HG03469 (cell line): Measurements from ENCODE around the gene RAB39A.
"Not testable (repeated sequence)": the region's sequence is repeated elsewhere in the genome, so short reads cannot be mapped to it uniquely, and the experiment has no call there.

Source experiments
- ATAC-seq: cut with Tn5 transposase; IDR thresholded peaks from one replicate; pipeline ENCODE4 v1.9.1; 2021; ENCODE audit warnings: mild to moderate bottlenecking, moderate library complexity, moderate number of reproducible peaks; ENCODE audit not compliant: unreplicated experiment

Gene RAB39A, protein sequence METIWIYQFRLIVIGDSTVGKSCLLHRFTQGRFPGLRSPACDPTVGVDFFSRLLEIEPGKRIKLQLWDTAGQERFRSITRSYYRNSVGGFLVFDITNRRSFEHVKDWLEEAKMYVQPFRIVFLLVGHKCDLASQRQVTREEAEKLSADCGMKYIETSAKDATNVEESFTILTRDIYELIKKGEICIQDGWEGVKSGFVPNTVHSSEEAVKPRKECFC

GRCh38 chr11:107928046-107928766 is at the start of gene RAB39A:
Gene RAB39A, plus strand, starts transcription at chr11:107928448. Its CDS starts 121 bp downstream, at chr11:107928569.
- peak; percentile 89 for ATAC-seq

DNA sequence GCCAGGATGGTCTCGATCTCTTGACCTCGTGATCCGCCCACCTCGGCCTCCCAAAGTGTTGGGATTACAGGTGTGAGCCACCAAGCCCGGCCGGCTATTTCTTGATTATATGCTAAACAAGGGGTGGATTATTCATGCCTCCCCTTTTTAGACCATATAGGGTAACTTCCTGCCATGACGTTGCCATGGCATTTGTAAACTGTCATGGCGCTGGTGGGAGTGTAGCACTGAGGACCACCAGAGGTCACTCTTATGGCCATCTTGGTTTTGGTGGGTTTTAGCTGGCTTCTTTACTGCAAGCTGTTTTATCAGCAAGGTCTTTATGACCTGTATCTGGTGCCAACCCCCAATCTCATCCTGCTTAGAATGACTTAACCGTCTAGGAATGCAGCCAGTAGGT is 46.8 kb upstream of the RAB39A start:
- not testable (repeated sequence) for ATAC-seq

DNA sequence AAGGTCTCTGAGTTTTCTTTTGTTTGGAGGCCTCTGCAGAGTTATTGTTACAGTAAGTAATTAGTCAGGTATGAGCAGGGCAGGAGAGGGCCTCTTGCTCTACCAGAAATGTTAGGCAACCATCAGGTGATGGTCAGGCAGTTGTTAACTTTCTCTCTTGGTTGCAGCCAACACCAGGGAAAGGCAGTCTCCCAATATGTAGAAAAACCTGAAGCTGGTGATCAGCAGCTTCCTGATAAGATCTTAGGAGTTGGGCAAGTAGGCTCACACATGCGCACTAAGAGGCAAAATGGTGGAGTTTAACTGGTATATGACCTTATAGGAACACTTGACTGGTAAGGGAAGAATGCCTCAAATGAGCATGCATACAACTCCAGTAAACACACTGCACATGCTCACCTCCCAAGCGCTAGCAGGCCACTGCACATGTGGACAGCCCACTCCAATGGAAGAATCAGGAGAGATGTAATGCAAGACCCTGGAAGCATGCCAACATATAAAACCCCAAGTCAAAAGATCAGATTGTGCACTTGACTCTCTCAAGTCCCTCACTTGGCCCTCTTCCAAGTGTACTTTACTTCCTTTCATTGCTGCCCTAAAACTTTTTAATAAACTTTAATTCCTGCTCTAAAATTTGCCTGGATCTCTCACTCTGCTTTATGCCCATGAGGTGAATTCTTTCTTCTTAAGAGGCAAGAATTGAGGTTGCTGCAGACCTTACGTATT is 46.0 kb upstream of the RAB39A start:
- ATAC-seq: no peak

DNA sequence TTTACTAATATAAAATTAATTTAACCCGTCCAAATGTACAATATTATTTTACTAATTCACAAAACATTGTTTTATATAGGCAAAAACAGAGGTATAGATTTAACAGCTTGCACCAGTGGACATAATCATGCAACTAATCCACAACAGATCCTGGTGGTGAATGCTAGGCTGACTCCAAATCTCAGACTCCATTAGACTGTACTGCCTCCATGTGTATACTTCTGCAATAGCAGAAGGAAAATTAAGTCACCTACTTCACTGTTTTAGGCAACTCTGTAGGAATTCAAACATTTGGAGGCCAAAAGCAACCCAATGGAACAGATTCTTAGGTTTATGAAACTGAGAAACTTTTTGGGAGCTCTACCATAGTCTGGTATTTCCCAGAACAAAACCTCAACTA is 30.0 kb upstream of the RAB39A start:
- peak; percentile 86 for ATAC-seq

DNA sequence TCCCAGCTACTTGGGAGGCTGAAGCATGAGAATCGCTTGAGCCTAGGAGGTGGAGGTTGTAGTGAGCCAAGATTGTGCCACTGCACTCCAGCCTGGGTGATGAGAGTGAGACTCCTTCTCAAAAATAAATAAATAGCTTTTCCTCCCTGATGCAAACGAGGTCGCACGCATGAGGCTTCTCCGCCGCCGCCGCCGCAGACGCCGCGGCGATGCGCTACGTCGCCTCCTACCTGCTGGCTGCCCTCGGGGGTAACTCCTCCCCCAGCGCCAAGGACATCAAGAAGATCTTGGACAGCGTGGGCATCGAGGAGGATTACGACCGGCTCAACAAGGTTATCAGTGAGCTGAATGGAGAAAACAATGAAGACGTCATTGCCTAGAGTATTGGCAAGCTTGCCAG is 20.0 kb upstream of the RAB39A start:
- no peak for ATAC-seq

DNA sequence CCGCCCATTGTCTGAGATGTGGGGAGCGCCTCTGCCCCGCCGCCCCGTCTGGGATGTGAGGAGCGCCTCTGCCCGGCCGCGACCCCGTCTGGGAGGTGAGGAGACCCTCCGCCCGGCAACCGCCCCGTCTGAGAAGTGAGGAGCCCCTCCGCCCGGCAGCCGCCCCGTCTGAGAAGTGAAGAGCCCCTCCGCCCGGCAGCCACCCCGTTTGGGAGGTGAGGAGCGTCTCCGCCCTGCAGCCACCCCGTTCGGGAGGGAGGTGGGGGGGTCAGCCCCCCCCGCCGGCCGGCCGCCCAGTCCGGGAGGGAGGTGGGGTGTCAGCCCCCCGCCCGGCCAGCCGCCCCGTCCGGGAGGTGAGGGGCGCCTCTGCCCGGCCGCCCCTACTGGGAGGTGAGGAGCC is 15.8 kb upstream of the RAB39A start:
- not testable (repeated sequence) for ATAC-seq

GRCh38 chr11:107915229-107915628 is 13.0 kb upstream of the RAB39A start:
- ATAC-seq: no peak

- no peak for ATAC-seq
Measured at GRCh38 chr11:107916671-107917241, 11.5 kb upstream of the RAB39A start.

- no peak for ATAC-seq
Measured at GRCh38 chr11:107921997-107922396, 6.3 kb upstream of the RAB39A start.

DNA sequence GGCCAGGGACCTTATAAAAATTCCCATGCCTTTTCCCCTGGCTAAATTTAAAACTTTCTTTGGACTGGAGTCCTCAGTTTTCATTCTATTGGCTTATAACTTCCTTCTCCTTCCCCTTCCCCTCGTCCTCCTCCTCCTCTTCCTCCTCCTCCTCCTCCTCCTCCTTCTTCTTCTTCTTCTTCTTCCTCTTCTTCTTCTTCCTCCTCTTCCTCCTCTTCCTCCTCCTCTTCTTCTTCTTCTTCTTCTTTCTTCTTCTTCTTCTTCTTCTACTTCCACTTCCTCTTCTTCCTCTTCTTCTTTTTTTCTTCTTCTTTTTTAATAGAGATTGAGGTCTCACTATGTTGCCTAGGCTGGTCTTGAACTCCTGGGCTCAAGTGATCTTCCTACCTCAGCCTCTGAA is 4.7 kb upstream of the RAB39A start:
- ATAC-seq: not testable (repeated sequence)

DNA sequence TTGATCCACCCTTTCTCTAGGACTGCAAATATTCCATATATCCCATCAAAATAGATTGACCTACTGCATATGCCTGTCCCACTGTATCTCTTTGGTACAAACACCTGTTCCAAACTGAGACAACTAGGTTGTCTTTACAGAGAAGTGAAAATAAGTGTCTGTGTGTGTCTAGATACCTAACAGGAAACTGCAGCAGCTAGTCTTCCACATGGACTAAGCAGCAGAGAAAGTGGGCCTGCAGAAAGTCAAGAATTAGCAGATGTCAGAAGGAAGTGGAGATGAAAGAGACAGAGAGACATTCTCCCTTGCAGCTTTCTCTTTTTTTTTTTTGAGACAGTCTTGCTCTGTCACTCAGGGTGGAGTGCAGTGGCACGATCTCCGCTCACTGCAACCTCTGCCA is 3.9 kb upstream of the RAB39A start:
- ATAC-seq: no peak

GRCh38 chr11:107927559-107927958 is 689 bp upstream of the RAB39A start:
- no peak for ATAC-seq

DNA sequence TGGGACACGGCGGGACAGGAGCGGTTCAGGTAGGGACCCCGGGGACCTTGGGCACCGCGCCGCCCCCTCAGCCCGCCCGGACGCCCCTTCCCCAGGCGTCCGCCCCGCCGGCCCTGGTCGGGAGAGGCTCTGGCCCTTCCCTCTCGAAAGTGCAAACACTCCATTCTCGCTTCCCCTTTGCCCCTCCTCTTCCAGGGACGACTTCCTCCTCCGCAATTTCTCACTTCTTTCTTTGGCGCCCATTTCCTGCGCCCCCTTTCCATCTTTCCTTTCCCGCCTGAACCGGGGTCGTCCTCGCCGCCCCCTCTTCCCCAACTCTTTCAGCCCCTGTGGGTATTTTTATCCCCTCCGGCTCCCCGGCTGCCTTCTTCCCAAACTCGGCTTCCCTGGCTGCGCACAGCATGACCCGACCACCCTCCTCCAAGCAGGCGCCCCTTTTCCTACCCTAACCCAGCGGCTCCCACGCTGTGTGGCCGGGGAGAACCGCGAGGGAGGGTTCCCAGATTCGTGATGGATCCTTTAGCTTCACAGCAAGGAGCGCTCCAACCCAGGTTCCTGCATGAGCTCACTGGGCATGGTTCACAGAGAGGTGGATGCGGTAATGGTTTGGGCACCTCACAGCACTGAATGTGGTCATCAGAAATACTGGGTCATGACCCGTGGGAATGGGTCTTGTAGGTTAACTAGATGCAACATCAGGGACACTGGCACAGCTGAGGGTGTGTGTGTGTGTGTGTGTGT is 689 bp downstream of the RAB39A start:
- ATAC-seq: no peak

DNA sequence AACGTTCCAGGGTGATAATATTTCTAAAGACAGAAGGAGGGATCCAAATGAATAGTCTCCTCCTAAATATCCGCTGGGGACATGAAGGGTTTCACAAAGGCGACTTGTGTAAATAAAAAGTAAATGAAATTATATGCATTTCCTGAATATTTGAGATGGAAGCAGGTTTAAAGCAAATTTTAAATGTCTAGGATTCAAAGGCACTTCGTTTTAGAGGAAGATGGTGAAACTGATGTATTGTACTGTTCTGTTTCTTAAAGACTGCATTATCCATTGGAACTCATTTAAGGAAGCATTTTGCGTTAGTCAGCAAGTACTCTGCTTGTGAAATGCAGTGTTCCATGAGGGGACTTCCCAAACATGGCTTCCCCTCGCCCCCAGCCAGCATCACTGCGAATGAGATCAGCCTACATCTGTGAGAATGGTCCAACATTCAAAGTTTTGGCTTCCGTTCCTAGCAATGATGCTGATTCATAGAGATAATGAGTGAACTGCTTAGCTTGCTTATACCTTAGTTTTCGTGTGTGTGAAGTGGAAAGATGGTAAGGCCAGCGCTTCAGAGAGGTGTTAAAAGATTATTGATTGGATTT is 1.5 kb downstream of the RAB39A start:
- ATAC-seq: no peak

GRCh38 chr11:107931206-107931605 is 3.0 kb downstream of the RAB39A start:
- no peak for ATAC-seq

DNA sequence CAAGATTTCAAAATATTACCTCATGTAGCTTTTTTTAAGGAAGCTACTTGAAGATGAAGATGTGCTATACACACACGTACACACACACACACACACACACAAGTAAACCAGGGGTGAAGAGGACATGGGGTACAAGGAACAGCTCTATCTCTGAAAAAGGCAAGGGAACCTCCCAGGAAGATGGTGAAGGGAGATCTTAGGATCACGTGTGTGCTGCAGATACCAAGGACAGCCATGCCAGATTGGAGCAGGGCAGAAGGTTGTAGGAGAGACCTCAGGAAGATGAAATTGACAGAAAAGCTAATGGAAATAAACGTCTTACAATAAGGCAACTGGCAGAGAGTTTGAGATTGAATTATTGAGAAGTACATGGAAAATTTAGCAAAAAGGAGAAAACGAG is 19.7 kb downstream of the RAB39A start:
- ATAC-seq: no peak

DNA sequence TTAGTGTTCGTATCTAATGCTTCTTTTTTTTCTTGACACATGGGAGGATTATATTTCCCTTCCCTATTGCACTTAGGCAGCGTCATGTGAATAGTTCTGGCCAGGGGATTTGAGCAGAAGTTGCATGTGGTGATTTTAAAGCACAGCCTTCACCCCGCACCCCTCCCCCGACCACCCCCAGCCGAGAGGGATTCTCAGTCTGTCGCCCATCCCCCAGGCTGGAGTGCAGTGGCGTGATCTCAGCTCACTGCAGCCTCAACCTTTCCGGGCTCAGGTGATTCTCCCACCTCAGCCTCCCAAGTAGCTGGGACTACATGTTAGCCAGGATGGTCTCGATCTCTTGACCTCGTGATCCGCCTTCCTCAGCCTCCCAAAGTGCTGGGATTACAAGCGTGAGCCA is 20.1 kb downstream of the RAB39A start:
- ATAC-seq: not testable (repeated sequence)

GRCh38 chr11:107951155-107951554 is 22.9 kb downstream of the RAB39A start:
- ATAC-seq: no peak

DNA sequence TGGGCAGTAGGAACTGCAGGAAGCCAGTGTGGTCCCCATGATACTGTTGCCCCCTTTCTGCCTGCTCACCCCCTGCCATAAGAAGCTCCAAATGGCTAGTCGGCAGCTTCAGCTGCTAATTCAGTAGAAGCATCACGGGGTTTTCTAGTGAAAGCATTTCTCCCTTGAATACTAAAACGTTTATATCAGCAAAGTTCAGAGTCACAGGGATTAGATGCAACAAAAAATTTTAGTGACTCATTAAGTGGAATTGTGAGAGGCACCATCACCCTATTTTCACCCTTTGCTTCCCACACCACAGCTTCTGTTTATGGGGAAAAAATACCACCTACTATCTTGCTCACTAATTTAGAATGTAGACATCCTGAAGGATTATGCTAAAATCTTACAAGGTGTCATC is 25.2 kb downstream of the RAB39A start:
- no peak for ATAC-seq

- no peak for ATAC-seq
Measured at GRCh38 chr11:107956543-107956942, 28.3 kb downstream of the RAB39A start.
